SK-N-MC (cell line): ENCODE data around the gene EGR4.

Source experiments
- EZH2 ChIP-seq: fragments of 200-600 bp; sonication (generic); IDR thresholded peaks from one replicate; pipeline ENCODE4 v1.6.1; 2017; ENCODE audit warnings: antibody characterized with exemption
- FOXP2 ChIP-seq: optimal IDR thresholded peaks from 2 replicates; pipeline ENCODE3; 2011; ENCODE audit warnings: mild to moderate bottlenecking, moderate library complexity; ENCODE audit not compliant: insufficient read depth; ENCODE audit errors: extremely low read length, control extremely low read depth
- POLR2AphosphoS5 ChIP-seq: IDR thresholded peaks from 2 replicates; pipeline ENCODE4 v1.6.1; 2012; ENCODE audit warnings: mild to moderate bottlenecking, low read depth, low read length, borderline replicate concordance

- TF ChIP-seq POLR2AphosphoS5 (no peak), EZH2 (no peak), FOXP2 (no peak)
These were observed 28.6 kb downstream of the EGR4 start for GRCh38 chr2:73264783-73265182.
